ENCODE results near the gene TMEM179. TPM values are rescaled to one million over a fixed set of nuclear protein-coding genes. Genes with fewer than 3 reads are reported as not detected.
A peak's percentile ranks its signal among the peaks of the same experiment; 100 is the strongest.

The TMEM179 gene
- total RNA-seq, 1 experiment from 2014 or later: 11.4 TPM

- no peak overlapping the region for H2BK5ac ChIP-seq (ENCODE audit: insufficient read length, low read length)
- no peak overlapping the region for H2BK20ac ChIP-seq (ENCODE audit: low read depth, low read length, poor library complexity, severe bottlenecking)
- H2BK12ac ChIP-seq (ENCODE audit: insufficient read length, low read depth, low read length): no peak overlapping the region
- H3K4me3 Mint-ChIP-seq: peak overlapping the region in 1 of 2 experiments; percentile 12; a peak in 2 of 5 replicates
- H3K27ac Mint-ChIP-seq: no peak overlapping the region
- no peak overlapping the region for H3K4me2 ChIP-seq (ENCODE audit: insufficient read depth, insufficient read length, low read length)
- no peak overlapping the region for H3K4ac ChIP-seq (ENCODE audit: low read depth, low read length)
- no peaks in the 10 kb centered on the region for H3K79me2 ChIP-seq (ENCODE audit: insufficient read depth, low read length)
- no peak overlapping the region for H4K5ac ChIP-seq (ENCODE audit: insufficient read length, low read depth, low read length)
- no peak overlapping the region for H3K27ac ChIP-seq (ENCODE audit: insufficient read length, low read depth, low read length)
- H4K91ac ChIP-seq (ENCODE audit: insufficient read length, low read depth, low read length): no peak overlapping the region
- H3K14ac ChIP-seq (ENCODE audit: insufficient read depth, low read length): no peak overlapping the region
- peaks cover 10% of the 10 kb centered on the region for H3K9me3 ChIP-seq (ENCODE audit: control insufficient read depth, low read depth, low read length)
- no peak for TF ChIP-seq CTCF (conservative IDR thresholded peaks at IDR 0.05)
- H3K23me2 ChIP-seq (ENCODE audit: insufficient read length, low read depth, low read length, poor library complexity, severe bottlenecking): peaks cover 6% of the 10 kb centered on the region
- H3K36me3 Mint-ChIP-seq (ENCODE audit: insufficient read depth in 1 of 3, low read depth in 3 of 3): peaks cover 16 to 21% (median 17%) of the 10 kb centered on the region in 3 experiments
- peaks cover 24 to 33% of the 10 kb centered on the region in 2 experiments for H3K9me3 Mint-ChIP-seq
- H4K8ac ChIP-seq (replicated peaks; ENCODE audit: insufficient read length, low read depth, low read length): no peak overlapping the region
- no CpG with 5 or more reads among the region's 24 CpGs for WGBS (ENCODE audit: extremely low coverage, insufficient read length, low lambda C conversion rate)
- peaks cover 56% of the 10 kb centered on the region for H3K27me3 Mint-ChIP-seq (ENCODE audit: low read depth)
- H3K18ac ChIP-seq (ENCODE audit: insufficient read length, low read depth, low read length): no peak overlapping the region
- H3K79me1 ChIP-seq (ENCODE audit: insufficient read depth, low read depth, low read length, poor library complexity, severe bottlenecking): no peaks in the 10 kb centered on the region
- no peak overlapping the region for H3T11ph ChIP-seq (ENCODE audit: low read length)
- no peak for DNase-seq
- H3K27me3 ChIP-seq (ENCODE audit: insufficient read depth, low read length): peaks cover 2% of the 10 kb centered on the region; the same call in 1 of the 2 replicates
- no peaks in the 10 kb centered on the region for H3K4me1 ChIP-seq (ENCODE audit: insufficient read depth, low read length)
- no peak overlapping the region for H3K9ac ChIP-seq (ENCODE audit: extremely low read depth, insufficient read length, low read length)
- no peak overlapping the region for H2BK120ac ChIP-seq (ENCODE audit: low read depth, low read length, poor library complexity, severe bottlenecking)
- H4K20me1 ChIP-seq (ENCODE audit: control insufficient read depth, insufficient read depth, insufficient read length): no peaks in the 10 kb centered on the region
- H3K4me1 Mint-ChIP-seq: no peaks in the 10 kb centered on the region
- no peak overlapping the region for H2AK5ac ChIP-seq (ENCODE audit: insufficient read length, low read length)
- no peak overlapping the region for H3K56ac ChIP-seq (ENCODE audit: insufficient read length, low read depth, low read length)
- no peak overlapping the region for H3K23ac ChIP-seq (ENCODE audit: insufficient read length, low read depth, low read length)
- no peak overlapping the region for H2BK15ac ChIP-seq (ENCODE audit: low read depth, low read length)
- no peak overlapping the region for H2AFZ ChIP-seq (ENCODE audit: low read length)
These were observed 46.7 kb upstream of the TMEM179 start for GRCh38 chr14:104650981-104651875.

All from H9 (cell line).